Glutamatergic neuron (in vitro differentiated cells): Measurements from ENCODE around the gene RASEF. TPM values are rescaled to one million over a fixed set of nuclear protein-coding genes. Genes with fewer than 3 reads are reported as not detected.

Source experiments
- DNase-seq: peaks from one replicate; pipeline ENCODE4 v3.0.0; 2022
- H3K27ac Mint-ChIP-seq: one replicate; pipeline ENCODE4 v1.8.0; 2020; ENCODE audit warnings: mild to moderate bottlenecking, mixed read lengths, inconsistent platforms; ENCODE audit not compliant: unreplicated experiment
- H3K27me3 Mint-ChIP-seq: one replicate; pipeline ENCODE4 v1.8.0; 2020; ENCODE audit warnings: mild to moderate bottlenecking, moderate library complexity, mixed read lengths, inconsistent platforms; ENCODE audit not compliant: unreplicated experiment
- H3K36me3 Mint-ChIP-seq: one replicate; pipeline ENCODE4 v1.8.0; 2020; ENCODE audit warnings: mild to moderate bottlenecking, mixed read lengths, inconsistent platforms; ENCODE audit not compliant: unreplicated experiment
- H3K4me1 Mint-ChIP-seq: one replicate; pipeline ENCODE4 v1.8.0; 2020; ENCODE audit warnings: mild to moderate bottlenecking, low read depth, mixed read lengths, inconsistent platforms; ENCODE audit not compliant: unreplicated experiment
- H3K4me3 Mint-ChIP-seq: one replicate; pipeline ENCODE4 v1.8.0; 2020; ENCODE audit warnings: mild to moderate bottlenecking, mixed read lengths, inconsistent platforms; ENCODE audit not compliant: unreplicated experiment
- H3K9me3 Mint-ChIP-seq: one replicate; pipeline ENCODE4 v1.8.0; 2020; ENCODE audit warnings: mild to moderate bottlenecking, moderate library complexity, mixed read lengths, inconsistent platforms; ENCODE audit not compliant: unreplicated experiment
- total RNA-seq: library from RNA; stranded (reverse); fragmentation: NEBNext Ultra II Directional; extraction: Animal tissue kit (Norgen Biotek cat#: 25700); gene quantifications from one replicate; pipeline ENCODE4 v1.2.1, GENCODE V29; 2021; ENCODE audit not compliant: unreplicated experiment
- TF ChIP-seq, protein P1 (sequence below): fragments of 200-600 bp; sonication (generic); IDR thresholded peaks from one replicate; pipeline ENCODE4 v1.5.0; 2021; ENCODE audit not compliant: partially characterized antibody, unreplicated experiment

RASEF gene
- total RNA-seq, 1 donor from 2014 or later: 0.25 TPM

- H3K27me3 Mint-ChIP-seq: no peaks in the 10 kb centered on the region
- no peak overlapping the region for H3K4me3 Mint-ChIP-seq
- H3K27ac Mint-ChIP-seq: no peak overlapping the region
- H3K4me1 Mint-ChIP-seq: no peaks in the 10 kb centered on the region
- peaks cover 8% of the 10 kb centered on the region for H3K36me3 Mint-ChIP-seq
- no peak for DNase-seq
- H3K9me3 Mint-ChIP-seq: peaks cover 2% of the 10 kb centered on the region
- TF ChIP-seq, protein P1, sequence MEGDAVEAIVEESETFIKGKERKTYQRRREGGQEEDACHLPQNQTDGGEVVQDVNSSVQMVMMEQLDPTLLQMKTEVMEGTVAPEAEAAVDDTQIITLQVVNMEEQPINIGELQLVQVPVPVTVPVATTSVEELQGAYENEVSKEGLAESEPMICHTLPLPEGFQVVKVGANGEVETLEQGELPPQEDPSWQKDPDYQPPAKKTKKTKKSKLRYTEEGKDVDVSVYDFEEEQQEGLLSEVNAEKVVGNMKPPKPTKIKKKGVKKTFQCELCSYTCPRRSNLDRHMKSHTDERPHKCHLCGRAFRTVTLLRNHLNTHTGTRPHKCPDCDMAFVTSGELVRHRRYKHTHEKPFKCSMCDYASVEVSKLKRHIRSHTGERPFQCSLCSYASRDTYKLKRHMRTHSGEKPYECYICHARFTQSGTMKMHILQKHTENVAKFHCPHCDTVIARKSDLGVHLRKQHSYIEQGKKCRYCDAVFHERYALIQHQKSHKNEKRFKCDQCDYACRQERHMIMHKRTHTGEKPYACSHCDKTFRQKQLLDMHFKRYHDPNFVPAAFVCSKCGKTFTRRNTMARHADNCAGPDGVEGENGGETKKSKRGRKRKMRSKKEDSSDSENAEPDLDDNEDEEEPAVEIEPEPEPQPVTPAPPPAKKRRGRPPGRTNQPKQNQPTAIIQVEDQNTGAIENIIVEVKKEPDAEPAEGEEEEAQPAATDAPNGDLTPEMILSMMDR: no peak
Observed at GRCh38 chr9:82981552-82981951, 81.4 kb downstream of the RASEF start.

DNA sequence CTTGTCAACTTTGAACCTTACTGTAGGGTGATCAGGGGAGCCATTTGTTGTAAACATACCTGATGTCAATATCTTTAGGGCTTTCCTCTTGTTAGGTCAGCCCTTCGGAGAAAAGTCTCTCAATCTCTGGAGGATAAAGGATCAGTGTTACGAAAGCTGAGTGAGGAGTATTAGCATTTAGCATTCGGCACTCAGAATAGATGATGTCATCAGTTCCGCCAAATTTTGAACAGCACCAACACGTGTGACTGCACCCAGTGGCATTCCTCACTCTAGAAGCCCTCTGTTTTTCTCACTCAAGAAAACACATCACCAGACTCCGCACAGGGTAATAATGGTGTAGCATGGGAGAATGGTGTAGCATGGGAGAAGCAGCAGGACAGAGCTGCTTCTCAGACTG, 87.8 kb downstream of the RASEF start:
- Mint-ChIP-seq H3K27me3 (no peaks in the 10 kb centered on the region), H3K4me1 (no peaks in the 10 kb centered on the region), H3K4me3 (no peak overlapping the region), H3K27ac (no peak overlapping the region), H3K9me3 (no peaks in the 10 kb centered on the region), H3K36me3 (peaks cover 4% of the 10 kb centered on the region)
- DNase-seq: no peak
- TF ChIP-seq, protein P1: no peak

- H3K27ac Mint-ChIP-seq: no peak overlapping the region
- DNase-seq: no peak
- peaks cover 4% of the 10 kb centered on the region for H3K36me3 Mint-ChIP-seq
- no peak overlapping the region for H3K4me3 Mint-ChIP-seq
- H3K27me3 Mint-ChIP-seq: no peaks in the 10 kb centered on the region
- no peaks in the 10 kb centered on the region for H3K4me1 Mint-ChIP-seq
- TF ChIP-seq, protein P1: no peak
- peaks cover 2% of the 10 kb centered on the region for H3K9me3 Mint-ChIP-seq
Observed at GRCh38 chr9:82972446-82972845, 90.5 kb downstream of the RASEF start.

- H3K27me3 Mint-ChIP-seq: no peaks in the 10 kb centered on the region
- TF ChIP-seq, protein P1: no peak
Observed at GRCh38 chr9:82970359-82970758, 92.6 kb downstream of the RASEF start.

GRCh38 chr9:82969291-82969690, 93.7 kb downstream of the RASEF start:
- no peak for DNase-seq
- Mint-ChIP-seq H3K4me3 (no peak overlapping the region), H3K4me1 (no peaks in the 10 kb centered on the region), H3K36me3 (peaks cover 4% of the 10 kb centered on the region), H3K27ac (no peak overlapping the region), H3K27me3 (no peaks in the 10 kb centered on the region), H3K9me3 (peaks cover 2% of the 10 kb centered on the region)
- TF ChIP-seq, protein P1: no peak

More at GRCh38 chr9:82970359-82970758, 92.6 kb downstream of the RASEF start:
- DNase-seq: no peak
- peaks cover 2% of the 10 kb centered on the region for H3K9me3 Mint-ChIP-seq
- no peak overlapping the region for H3K27ac Mint-ChIP-seq
- H3K36me3 Mint-ChIP-seq: peaks cover 4% of the 10 kb centered on the region
- no peaks in the 10 kb centered on the region for H3K4me1 Mint-ChIP-seq
- no peak overlapping the region for H3K4me3 Mint-ChIP-seq
